ENCODE data around the gene ADGRG3. TPM values are rescaled to one million over a fixed set of nuclear protein-coding genes. Genes with fewer than 3 reads are reported as not detected.
A peak's percentile ranks its signal among the peaks of the same experiment; 100 is the strongest.

Gene ADGRG3
- total RNA-seq, 3 donors from 2014 or later: 0.84 to 3.4 (median 1.8) TPM

DNA sequence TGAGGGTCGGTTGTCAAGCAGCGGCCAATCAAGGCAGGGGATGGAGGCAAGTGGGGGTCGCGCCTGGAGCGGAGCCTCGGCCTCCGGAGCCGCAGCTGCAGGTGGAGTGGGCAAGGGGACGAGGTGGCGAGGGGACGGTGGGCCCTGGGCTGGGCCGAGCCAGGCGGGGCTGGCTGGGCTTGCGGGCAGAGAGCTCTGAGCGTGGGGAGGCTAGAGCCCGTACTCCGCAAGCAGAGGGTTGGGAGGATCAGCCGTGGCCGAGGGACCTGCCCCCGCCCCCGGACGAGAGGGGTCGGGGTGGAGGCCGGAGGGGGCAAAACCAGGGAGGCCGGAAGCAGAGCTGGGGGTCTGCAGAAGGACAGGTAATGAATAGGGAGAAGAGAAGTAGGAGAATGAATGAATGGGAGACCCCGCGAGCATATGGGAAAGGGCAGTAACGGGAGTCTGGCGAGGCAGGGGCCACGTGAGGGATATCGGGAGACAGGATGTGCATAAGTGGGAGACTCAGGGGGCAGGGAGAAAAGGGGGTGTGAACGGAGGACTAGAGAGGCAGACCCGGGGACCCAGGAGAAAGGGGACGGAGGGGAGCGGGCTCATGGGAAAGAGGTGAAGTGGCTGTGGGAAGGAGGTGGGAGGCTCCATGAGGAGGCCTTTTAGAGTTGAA, 67.8 kb downstream of the ADGRG3 start, which contains the start of gene KATNB1:
Gene KATNB1, plus strand, starts transcription at position 16 of the 664 bp plus-strand sequence. CDS start 1,474 bp downstream, outside the sequence.
- DNase-seq (no peak), ATAC-seq (peak; percentile 24)
- Histone ChIP-seq H3K4me1 (ENCODE audit: low read depth) (peaks cover 18% of the 10 kb centered on the region), H3K4me3 (peak within 1 kb of the TSS; percentile 83), H3K9me3 (no peaks in the 10 kb centered on the region), H3K36me3 (ENCODE audit: low read depth) (peaks cover 4% of the 10 kb centered on the region)
- intact Hi-C loops (cut with DNase I, micrococcal nuclease): no loop called here
- TF ChIP-seq, protein P1, sequence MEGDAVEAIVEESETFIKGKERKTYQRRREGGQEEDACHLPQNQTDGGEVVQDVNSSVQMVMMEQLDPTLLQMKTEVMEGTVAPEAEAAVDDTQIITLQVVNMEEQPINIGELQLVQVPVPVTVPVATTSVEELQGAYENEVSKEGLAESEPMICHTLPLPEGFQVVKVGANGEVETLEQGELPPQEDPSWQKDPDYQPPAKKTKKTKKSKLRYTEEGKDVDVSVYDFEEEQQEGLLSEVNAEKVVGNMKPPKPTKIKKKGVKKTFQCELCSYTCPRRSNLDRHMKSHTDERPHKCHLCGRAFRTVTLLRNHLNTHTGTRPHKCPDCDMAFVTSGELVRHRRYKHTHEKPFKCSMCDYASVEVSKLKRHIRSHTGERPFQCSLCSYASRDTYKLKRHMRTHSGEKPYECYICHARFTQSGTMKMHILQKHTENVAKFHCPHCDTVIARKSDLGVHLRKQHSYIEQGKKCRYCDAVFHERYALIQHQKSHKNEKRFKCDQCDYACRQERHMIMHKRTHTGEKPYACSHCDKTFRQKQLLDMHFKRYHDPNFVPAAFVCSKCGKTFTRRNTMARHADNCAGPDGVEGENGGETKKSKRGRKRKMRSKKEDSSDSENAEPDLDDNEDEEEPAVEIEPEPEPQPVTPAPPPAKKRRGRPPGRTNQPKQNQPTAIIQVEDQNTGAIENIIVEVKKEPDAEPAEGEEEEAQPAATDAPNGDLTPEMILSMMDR (IDR thresholded peaks at IDR 0.05): no peak

DNA sequence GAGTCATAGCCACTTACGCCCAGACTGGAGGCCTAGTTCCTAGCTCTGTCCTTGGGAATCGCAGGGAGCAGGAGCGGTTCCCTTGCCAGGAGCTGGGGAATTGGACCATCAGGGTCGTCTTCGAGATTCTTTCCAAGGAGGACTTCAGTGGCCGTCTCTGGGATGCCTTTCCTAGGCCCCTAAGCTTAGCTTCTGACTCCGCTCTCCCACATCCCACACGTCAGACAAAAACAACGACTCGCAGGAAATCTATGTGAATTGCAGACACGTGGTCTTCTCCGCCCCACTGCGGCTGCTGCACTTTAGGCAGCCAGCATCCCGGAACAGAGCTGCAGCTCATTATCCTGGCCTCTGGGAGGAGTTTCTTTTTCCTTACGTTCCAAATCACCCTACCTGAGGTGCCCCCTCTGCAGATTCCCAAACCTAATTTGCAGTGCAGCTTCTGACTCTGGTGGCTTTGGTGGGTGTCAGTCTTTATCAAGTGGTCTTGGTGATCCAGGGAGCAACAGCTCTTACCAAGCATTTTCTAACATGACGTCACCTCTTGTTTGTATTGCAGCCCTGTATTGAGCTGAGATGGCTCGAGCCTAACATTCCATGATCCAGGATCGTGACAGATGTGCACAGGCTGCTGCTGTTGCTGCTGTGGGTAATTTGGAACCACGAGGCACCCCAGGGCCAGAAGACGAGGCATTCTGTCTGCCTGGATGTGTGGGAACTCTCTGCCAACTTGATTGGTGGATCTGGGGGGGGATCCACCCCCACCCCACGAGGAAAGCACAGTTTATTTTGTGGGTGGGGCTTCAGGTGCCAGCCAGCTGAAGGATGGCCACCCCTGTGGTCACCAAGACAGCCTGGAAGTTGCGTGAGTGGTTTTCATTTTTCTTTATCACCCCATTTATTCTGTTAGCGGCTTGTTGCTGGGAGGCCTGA, 68.6 kb downstream of the ADGRG3 start:
- Histone ChIP-seq H3K4me1 (ENCODE audit: low read depth) (peaks cover 18% of the 10 kb centered on the region), H3K4me3 (no peak overlapping the region), H3K9me3 (no peaks in the 10 kb centered on the region), H3K36me3 (ENCODE audit: low read depth) (peaks cover 4% of the 10 kb centered on the region)
- ATAC-seq: peak; percentile 41
- intact Hi-C loops (cut with DNase I, micrococcal nuclease): no loop called here
- peak; percentile 68 to 71 (median 68) for DNase-seq
- TF ChIP-seq, protein P1 (IDR thresholded peaks at IDR 0.05): no peak

DNA sequence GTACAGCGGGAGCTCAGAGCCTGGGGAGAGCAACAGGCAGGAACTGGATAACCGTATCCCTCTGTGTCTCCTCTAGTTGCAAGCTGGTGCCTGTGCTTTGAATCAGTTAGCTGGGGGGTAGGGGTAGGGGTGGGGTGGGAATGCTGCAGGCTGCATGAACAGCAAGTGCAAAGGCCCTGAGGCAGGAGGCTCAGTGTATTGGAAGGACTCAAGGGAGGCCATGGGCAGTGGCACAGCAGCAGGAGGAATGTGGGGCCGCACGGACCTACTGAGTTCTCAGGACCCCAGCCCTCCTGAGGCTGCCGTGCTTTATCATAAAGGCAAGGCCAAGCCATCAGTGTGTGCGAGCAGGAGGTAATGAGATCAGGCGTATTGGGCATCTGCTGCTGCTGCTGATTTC, 70.7 kb downstream of the ADGRG3 start:
- H3K36me3 ChIP-seq (ENCODE audit: low read depth): peaks cover 4% of the 10 kb centered on the region
- H3K4me3 ChIP-seq: no peak overlapping the region
- no peak for DNase-seq
- intact Hi-C loops (cut with DNase I, micrococcal nuclease): no loop called here
- H3K4me1 ChIP-seq (ENCODE audit: low read depth): peaks cover 18% of the 10 kb centered on the region
- no peaks in the 10 kb centered on the region for H3K9me3 ChIP-seq
- ATAC-seq: no peak
- TF ChIP-seq, protein P1 (IDR thresholded peaks at IDR 0.05): no peak

Other genes starting within 250 kb of the ADGRG3 start
- 10 to 100 TPM; 43.2 to 63.7 (median 53.8) TPM for gene CIAPIN1, start 220.9 kb upstream of the ADGRG3 start, total RNA-seq
- 100 to 1,000 TPM in 2 of 3 donors, 10 to 100 TPM in 1; 98.0 to 147 (median 109) TPM for gene COQ9, start 220.8 kb upstream of the ADGRG3 start, total RNA-seq
- 10 to 100 TPM; 50.0 to 51.3 (median 51.0) TPM for gene POLR2C, start 205.6 kb upstream of the ADGRG3 start, total RNA-seq
- 100 to 1,000 TPM in 2 of 3 donors, 10 to 100 TPM in 1; 68.4 to 143 (median 101) TPM for gene DOK4, start 181.8 kb upstream of the ADGRG3 start, total RNA-seq
- 10 to 100 TPM in 1 of 3 donors, 1 to 10 TPM in 2; 1.2 to 16.2 (median 2.5) TPM for gene CCDC102A, start 131.7 kb upstream of the ADGRG3 start, total RNA-seq
- gene ADGRG5, start 125.7 kb upstream of the ADGRG3 start, total RNA-seq: 1 to 10 TPM in 2 of 3 donors, under 1 TPM in 1; 0.51 to 1.6 (median 1.1) TPM
- gene ADGRG1, start 39.7 kb upstream of the ADGRG3 start, total RNA-seq: 100 to 1,000 TPM in 1 of 3 donors, 10 to 100 TPM in 2; 37.0 to 104 (median 98.4) TPM
- gene DRC7, start 26.5 kb downstream of the ADGRG3 start, total RNA-seq: not detected
- 10 to 100 TPM; 12.8 to 21.1 (median 17.9) TPM for gene KATNB1, start 67.5 kb downstream of the ADGRG3 start, total RNA-seq
- 10 to 100 TPM in 1 of 3 donors, 1 to 10 TPM in 2; 3.7 to 17.2 (median 8.3) TPM for gene KIFC3, start 134.2 kb downstream of the ADGRG3 start, total RNA-seq